Measurements from ENCODE around the gene CCDC40. TPM values are rescaled to one million over a fixed set of nuclear protein-coding genes. Genes with fewer than 3 reads are reported as not detected.
A peak's percentile ranks its signal among the peaks of the same experiment; 100 is the strongest.

CCDC40 gene
- total and polyA plus RNA-seq, 9 of the 15 experiments (the other 6 are each of a cell fraction or from before 2014, with no cell fraction given), result 0.07 to 0.33 TPM; not detected in 7

GRCh38 chr17:79991140-79991923 is 45.1 kb upstream of the CCDC40 start:
- intact Hi-C loops (cut with micrococcal nuclease), result loop anchor here (5.0 kb wide), 1 partner anchor 179 kb away; no protein-coding TSS in a partner anchor
- ATAC-seq (peak; percentile 91), FAIRE-seq (no peak), DNase-seq (ENCODE audit: extremely low read depth in 1 of 4, low spot score in 3 of 4) (peak; percentile 73 to 92 (median 89))
- ChIA-PET POLR2A (interaction anchor here (0.6 to 0.7 kb wide), 2 partner anchors 38 to 242 kb away, joined by 3 read pairs; no protein-coding TSS in a partner anchor), CTCF (ENCODE audit: low intra/inter-chr PET ratio) (interaction anchor here (0.6 to 0.8 kb wide), 5 partner anchors 151 to 756 kb away, joined by 3 to 5 read pairs (median 4); no protein-coding TSS in a partner anchor)
- H3K9ac ChIP-seq (ENCODE audit: insufficient read depth in 1 of 2, low read depth in 2 of 2, low read length in 2 of 2), result 0 out of 4 replicates have a peak overlapping the region, but pooled peaks of 1 of the 2 experiments have one; percentile 13
- 12% methylated on average over 19 of the region's 30 CpGs for WGBS (ENCODE audit: insufficient coverage, low coverage, missing lambda C conversion rate)
- H3K27me3 ChIP-seq (ENCODE audit: control insufficient read depth in 2 of 2, insufficient read depth in 2 of 2, low read length in 2 of 2), result peaks cover 42 to 69% of the 10 kb centered on the region in 2 experiments
- no peak overlapping the region for H3K27ac ChIP-seq (ENCODE audit: extremely low read depth, low read depth, low read length)
- in situ Hi-C loops (cut with MboI), result no loop called here
- no TSS peak for BruUV-seq (replicated peaks)
- no peak overlapping the region for H3K4me3 ChIP-seq
- H3K4me1 ChIP-seq (replicated peaks in 1 of 2; ENCODE audit: control insufficient read depth in 2 of 2, insufficient read depth in 2 of 2, low read length in 2 of 2), result peaks cover 16 to 38% of the 10 kb centered on the region in 2 experiments
- no peaks in the 10 kb centered on the region for H3K9me3 ChIP-seq (replicated peaks; ENCODE audit: control insufficient read depth, insufficient read depth, low read depth, low read length)
- H3K79me2 ChIP-seq (ENCODE audit: control insufficient read depth, insufficient read depth, low read length), result no peaks in the 10 kb centered on the region
- peaks cover 7% of the 10 kb centered on the region for H4K20me1 ChIP-seq (replicated peaks; ENCODE audit: control insufficient read depth, insufficient read depth, low read length)
- no peak overlapping the region for H2AFZ ChIP-seq (ENCODE audit: low read depth, low read length)
- no peaks in the 10 kb centered on the region for H3K9me1 ChIP-seq (ENCODE audit: control insufficient read depth, insufficient read depth, low read length)
- no peaks in the 10 kb centered on the region for H3K36me3 ChIP-seq (ENCODE audit: control insufficient read depth, insufficient read depth, low read length)
- H3K4me2 ChIP-seq (ENCODE audit: insufficient read depth, low read length), result no peak overlapping the region
- TF ChIP-seq ZHX1 (conservative IDR thresholded peaks at IDR 0.05; ENCODE audit: low read length) (no peak), ZNF277 (CRISPR knock-in tag; IDR thresholded peaks at IDR 0.05; ENCODE audit: borderline replicate concordance) (no peak), TOE1 (IDR thresholded peaks at IDR 0.05; ENCODE audit: borderline replicate concordance) (no peak), TOE1 (CRISPR knock-in tag; IDR thresholded peaks at IDR 0.05; ENCODE audit: borderline replicate concordance, low read depth) (no peak), TSC22D4 (tag; IDR thresholded peaks at IDR 0.05) (no peak), RAD21 (CRISPR knock-in tag; conservative IDR thresholded peaks at IDR 0.05 in 1 of 2, IDR thresholded peaks at IDR 0.05 in 1 of 2) (peak in 1 of 2 experiments; percentile 50; a peak in 2 of 4 replicates)
- TF ChIP-seq, protein P1, sequence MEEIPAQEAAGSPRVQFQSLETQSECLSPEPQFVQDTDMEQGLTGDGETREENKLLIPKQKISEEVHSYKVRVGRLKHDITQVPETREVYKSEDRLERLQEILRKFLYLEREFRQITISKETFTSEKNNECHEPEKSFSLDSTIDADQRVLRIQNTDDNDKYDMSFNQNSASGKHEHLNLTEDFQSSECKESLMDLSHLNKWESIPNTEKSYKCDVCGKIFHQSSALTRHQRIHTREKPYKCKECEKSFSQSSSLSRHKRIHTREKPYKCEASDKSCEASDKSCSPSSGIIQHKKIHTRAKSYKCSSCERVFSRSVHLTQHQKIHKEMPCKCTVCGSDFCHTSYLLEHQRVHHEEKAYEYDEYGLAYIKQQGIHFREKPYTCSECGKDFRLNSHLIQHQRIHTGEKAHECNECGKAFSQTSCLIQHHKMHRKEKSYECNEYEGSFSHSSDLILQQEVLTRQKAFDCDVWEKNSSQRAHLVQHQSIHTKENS (CRISPR knock-in tag; IDR thresholded peaks at IDR 0.05), result no peak
- TF ChIP-seq, protein P2, sequence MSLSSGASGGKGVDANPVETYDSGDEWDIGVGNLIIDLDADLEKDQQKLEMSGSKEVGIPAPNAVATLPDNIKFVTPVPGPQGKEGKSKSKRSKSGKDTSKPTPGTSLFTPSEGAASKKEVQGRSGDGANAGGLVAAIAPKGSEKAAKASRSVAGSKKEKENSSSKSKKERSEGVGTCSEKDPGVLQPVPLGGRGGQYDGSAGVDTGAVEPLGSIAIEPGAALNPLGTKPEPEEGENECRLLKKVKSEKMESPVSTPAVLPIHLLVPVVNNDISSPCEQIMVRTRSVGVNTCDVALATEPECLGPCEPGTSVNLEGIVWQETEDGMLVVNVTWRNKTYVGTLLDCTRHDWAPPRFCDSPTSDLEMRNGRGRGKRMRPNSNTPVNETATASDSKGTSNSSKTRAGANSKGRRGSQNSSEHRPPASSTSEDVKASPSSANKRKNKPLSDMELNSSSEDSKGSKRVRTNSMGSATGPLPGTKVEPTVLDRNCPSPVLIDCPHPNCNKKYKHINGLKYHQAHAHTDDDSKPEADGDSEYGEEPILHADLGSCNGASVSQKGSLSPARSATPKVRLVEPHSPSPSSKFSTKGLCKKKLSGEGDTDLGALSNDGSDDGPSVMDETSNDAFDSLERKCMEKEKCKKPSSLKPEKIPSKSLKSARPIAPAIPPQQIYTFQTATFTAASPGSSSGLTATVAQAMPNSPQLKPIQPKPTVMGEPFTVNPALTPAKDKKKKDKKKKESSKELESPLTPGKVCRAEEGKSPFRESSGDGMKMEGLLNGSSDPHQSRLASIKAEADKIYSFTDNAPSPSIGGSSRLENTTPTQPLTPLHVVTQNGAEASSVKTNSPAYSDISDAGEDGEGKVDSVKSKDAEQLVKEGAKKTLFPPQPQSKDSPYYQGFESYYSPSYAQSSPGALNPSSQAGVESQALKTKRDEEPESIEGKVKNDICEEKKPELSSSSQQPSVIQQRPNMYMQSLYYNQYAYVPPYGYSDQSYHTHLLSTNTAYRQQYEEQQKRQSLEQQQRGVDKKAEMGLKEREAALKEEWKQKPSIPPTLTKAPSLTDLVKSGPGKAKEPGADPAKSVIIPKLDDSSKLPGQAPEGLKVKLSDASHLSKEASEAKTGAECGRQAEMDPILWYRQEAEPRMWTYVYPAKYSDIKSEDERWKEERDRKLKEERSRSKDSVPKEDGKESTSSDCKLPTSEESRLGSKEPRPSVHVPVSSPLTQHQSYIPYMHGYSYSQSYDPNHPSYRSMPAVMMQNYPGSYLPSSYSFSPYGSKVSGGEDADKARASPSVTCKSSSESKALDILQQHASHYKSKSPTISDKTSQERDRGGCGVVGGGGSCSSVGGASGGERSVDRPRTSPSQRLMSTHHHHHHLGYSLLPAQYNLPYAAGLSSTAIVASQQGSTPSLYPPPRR (CRISPR knock-in tag; IDR thresholded peaks at IDR 0.05; ENCODE audit: borderline replicate concordance), result no peak

Measured in K562 (cell line).